Measurements from ENCODE around the gene STN1.

STN1 gene

GRCh38 chr10:103859161-103860086, 58.6 kb downstream of the STN1 start:
- TF ChIP-seq NFIC (IDR thresholded peaks at IDR 0.05) = no peak
- peak; percentile 90 for TF ChIP-seq RAD21 (IDR thresholded peaks at IDR 0.05; ENCODE audit: low read depth)
- TF ChIP-seq CREB1 (IDR thresholded peaks at IDR 0.05; ENCODE audit: low read depth) = no peak

GRCh38 chr10:103858360-103858759, 59.6 kb downstream of the STN1 start:
- TF ChIP-seq TEAD4 (IDR thresholded peaks at IDR 0.05) = no peak
- no peak for TF ChIP-seq EGR1 (IDR thresholded peaks at IDR 0.05)
- TF ChIP-seq, protein P1, sequence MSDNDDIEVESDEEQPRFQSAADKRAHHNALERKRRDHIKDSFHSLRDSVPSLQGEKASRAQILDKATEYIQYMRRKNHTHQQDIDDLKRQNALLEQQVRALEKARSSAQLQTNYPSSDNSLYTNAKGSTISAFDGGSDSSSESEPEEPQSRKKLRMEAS (IDR thresholded peaks at IDR 0.05) = no peak
- TF ChIP-seq USF1 (IDR thresholded peaks at IDR 0.05) = no peak
- TF ChIP-seq EP300 (IDR thresholded peaks at IDR 0.05; ENCODE audit: borderline replicate concordance) = no peak
- no peak for TF ChIP-seq ZBTB7A (IDR thresholded peaks at IDR 0.05; ENCODE audit: low read depth)
- no peak for TF ChIP-seq CREB1 (IDR thresholded peaks at IDR 0.05; ENCODE audit: low read depth)
- TF ChIP-seq TCF12 (IDR thresholded peaks at IDR 0.05; ENCODE audit: low read depth) = no peak
- TF ChIP-seq FOXM1 (IDR thresholded peaks at IDR 0.05; ENCODE audit: borderline replicate concordance, low read depth) = no peak

DNA sequence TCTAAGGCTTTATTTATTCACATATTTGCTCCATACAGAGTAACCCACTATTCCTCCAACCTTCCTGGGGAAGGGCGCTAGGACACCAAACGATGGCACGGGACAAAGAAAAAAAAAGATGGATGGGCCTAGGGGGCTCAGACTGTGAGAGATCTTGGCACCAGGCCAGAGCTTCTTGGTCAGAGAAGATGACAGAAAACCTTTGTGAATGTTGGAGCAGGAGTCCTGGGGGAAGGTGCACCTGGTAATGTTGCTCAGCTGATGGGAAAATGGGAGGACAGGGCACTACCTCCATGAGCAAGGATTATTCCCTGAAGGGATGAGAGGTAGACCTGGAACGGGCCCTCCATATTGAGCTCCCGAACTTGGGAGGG, 61.2 kb downstream of the STN1 start:
- no peak for TF ChIP-seq CEBPB (IDR thresholded peaks at IDR 0.05)

DNA sequence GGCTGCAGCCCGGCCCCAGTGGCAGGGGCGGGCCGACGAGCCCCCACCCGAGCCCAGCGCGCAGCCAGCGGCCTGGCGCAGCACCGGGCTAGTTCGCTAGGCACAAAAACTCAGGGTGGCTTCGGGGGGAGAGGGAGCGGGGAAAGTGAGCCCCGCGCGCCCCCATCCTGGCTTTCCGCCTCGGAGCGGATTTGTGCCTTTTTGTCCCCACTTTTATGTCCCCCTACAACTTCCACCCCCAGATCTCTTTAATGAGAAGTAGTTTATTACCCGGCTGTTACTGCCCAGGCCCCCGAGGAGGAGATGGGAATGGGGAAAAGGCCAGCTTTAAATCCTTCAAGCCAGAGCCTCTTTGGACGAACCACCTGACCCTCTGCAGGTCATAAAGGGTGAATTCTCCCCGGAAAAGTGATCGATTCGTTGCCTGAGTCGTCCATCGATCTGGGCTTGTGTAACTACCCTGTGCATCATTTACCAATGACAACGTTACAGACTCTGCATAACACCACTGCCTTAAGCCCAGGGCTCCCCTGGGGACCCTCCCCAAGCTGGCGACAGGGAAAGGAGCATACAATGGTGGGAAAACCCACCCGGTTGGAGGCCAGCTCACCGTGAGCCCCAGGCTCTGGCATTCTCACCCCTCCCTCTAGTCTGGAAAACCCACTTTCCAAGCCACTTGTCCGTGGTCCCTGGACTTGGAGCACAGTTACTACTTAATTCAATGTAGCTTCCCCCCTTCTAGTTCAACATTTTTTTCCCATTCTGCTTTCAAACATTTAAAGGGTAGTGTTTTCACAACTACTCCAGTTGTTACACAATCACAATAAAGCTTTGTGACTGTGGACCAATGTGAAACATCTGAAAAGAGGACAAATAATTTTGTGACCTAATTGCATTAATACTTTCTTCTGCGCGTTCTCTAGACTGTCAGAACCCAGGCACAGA, 61.9 kb downstream of the STN1 start:
- no peak for TF ChIP-seq TEAD4 (IDR thresholded peaks at IDR 0.05)
- TF ChIP-seq, protein P1 (IDR thresholded peaks at IDR 0.05) = no peak
- no peak for TF ChIP-seq USF1 (IDR thresholded peaks at IDR 0.05)
- no peak for TF ChIP-seq EGR1 (IDR thresholded peaks at IDR 0.05)
- no peak for TF ChIP-seq YY1 (IDR thresholded peaks at IDR 0.05; ENCODE audit: low read depth)
- no peak for TF ChIP-seq TAF1 (IDR thresholded peaks at IDR 0.05; ENCODE audit: low read depth)
- TF ChIP-seq REST (IDR thresholded peaks at IDR 0.05; ENCODE audit: low read depth) = no peak
- TF ChIP-seq RAD21 (IDR thresholded peaks at IDR 0.05; ENCODE audit: low read depth) = no peak
- no peak for TF ChIP-seq CREB1 (IDR thresholded peaks at IDR 0.05; ENCODE audit: low read depth)
- no peak; the same call in 1 of the 2 replicates for TF ChIP-seq ZBTB7A (IDR thresholded peaks at IDR 0.05; ENCODE audit: low read depth)
- TF ChIP-seq EP300 (IDR thresholded peaks at IDR 0.05; ENCODE audit: borderline replicate concordance) = no peak
- no peak for TF ChIP-seq TCF12 (IDR thresholded peaks at IDR 0.05; ENCODE audit: low read depth)
- TF ChIP-seq NFIC (IDR thresholded peaks at IDR 0.05) = no peak
- TF ChIP-seq CEBPB (IDR thresholded peaks at IDR 0.05) = no peak
- TF ChIP-seq FOXM1 (IDR thresholded peaks at IDR 0.05; ENCODE audit: borderline replicate concordance, low read depth) = no peak

GRCh38 chr10:103855424-103855823, 62.6 kb downstream of the STN1 start, which contains the start of gene SH3PXD2A:
Gene SH3PXD2A, minus strand, starts transcription at chr10:103855576. Its CDS starts 310 bp downstream, at chr10:103855266.
- no peak for TF ChIP-seq CREB1 (IDR thresholded peaks at IDR 0.05; ENCODE audit: low read depth)
- TF ChIP-seq TAF1 (IDR thresholded peaks at IDR 0.05; ENCODE audit: low read depth) = no peak
- TF ChIP-seq FOXM1 (IDR thresholded peaks at IDR 0.05; ENCODE audit: borderline replicate concordance, low read depth) = no peak
- no peak for TF ChIP-seq REST (IDR thresholded peaks at IDR 0.05; ENCODE audit: low read depth)
- peak; percentile 72 for TF ChIP-seq ZBTB7A (IDR thresholded peaks at IDR 0.05; ENCODE audit: low read depth)
- TF ChIP-seq EP300 (IDR thresholded peaks at IDR 0.05; ENCODE audit: borderline replicate concordance) = no peak
- no peak for TF ChIP-seq CEBPB (IDR thresholded peaks at IDR 0.05)
